Measurements from ENCODE around the gene HSPB6.
A peak's percentile ranks its signal among the peaks of the same experiment; 100 is the strongest.

The HSPB6 gene

DNA sequence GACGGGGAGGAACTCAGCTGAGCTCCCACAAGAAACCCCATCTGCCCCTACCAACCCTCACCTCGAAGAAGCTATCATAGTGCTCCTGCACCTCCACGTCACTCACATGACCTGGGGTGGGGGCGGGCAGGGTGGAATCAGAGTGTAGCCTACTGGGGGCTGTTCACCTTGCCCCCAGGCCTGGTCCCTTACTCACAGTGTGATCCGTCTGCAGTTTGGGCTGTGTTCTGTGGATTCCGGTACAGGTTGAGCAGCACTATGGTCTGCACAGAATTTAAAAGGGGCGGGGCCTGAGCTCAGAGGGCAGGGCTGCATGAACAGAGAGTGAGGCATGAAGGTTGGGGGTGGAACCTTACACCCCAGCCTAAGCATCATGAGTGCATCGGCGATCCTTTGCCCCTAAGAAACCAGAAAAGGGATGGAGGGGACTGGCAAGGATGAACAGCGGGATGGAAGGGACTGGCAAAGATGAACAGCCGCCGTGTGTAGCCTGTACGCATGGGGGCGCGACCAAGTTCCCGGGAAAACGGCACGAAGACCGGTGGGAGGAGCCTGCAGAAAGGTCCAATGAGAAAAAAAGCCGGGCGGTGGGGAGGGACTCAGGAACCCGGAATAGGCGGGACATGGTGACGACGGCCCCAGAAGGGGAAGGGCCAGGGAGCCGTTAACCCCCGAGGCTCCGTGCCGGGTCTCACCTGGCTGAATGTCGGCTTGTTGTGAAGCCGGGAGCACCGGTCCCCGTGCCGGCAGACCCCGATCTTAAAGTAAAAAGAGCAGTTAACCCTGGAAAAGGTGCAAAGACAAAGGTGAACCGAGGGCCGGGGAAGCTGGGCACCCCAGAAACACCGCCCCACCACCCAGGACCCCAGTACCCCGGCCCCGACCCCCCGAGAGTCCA is 12.2 kb downstream of the HSPB6 start:
- peak; percentile 91 for DNase-seq

- no peak for DNase-seq
Observed at GRCh38 chr19:35743640-35744429, 13.0 kb downstream of the HSPB6 start.

DNA sequence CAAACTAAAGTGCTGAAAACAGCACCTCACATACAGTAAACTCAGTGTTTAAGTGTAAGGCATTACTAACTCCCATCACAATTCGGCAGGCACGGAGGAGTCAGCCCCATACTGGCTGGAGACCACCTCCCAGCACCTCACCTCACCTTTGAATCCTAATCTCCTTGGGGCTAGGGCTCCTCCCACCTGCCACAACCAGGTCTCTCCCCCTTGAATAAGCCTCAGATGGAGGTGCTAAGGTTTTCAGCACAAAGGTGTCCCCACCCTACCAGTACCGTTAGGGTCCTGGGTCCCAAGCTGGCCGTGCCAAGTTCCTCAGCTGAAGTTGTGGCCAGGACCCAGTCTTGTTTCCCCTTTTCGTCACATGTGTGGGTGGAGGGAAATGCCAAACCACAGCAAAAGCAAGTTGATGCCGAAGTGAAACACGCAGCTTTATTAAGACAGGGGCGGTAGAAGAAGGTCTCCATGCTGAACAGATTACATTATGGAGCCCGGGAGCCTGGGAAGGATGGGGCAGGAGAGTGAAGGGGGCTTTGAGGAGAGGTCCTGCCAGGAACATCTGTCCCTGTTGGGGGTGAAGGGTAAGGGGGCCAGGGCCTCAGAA is 14.6 kb downstream of the HSPB6 start, which contains the start of gene IGFLR1:
IGFLR1 (minus strand) TSS at position 332 of the 604 bp plus-strand sequence. CDS start 1,272 bp downstream, outside the sequence.
- peak; percentile 66 for DNase-seq

DNA sequence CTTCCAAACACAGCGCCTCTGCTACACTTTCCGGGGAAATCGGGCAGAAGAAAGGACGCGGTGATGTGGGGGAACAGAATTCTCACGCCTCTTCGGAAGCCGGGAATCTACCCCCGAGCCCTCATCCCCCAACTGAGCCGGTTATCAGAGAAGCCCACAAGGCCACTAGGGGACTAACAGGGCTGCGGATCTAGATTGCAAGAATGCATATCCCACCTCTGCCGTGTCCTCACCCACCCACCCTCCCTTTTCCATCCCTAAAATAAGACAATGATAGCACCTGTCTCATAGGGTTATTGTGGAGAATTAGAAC is 15.7 kb downstream of the HSPB6 start:
- no peak for DNase-seq

DNA sequence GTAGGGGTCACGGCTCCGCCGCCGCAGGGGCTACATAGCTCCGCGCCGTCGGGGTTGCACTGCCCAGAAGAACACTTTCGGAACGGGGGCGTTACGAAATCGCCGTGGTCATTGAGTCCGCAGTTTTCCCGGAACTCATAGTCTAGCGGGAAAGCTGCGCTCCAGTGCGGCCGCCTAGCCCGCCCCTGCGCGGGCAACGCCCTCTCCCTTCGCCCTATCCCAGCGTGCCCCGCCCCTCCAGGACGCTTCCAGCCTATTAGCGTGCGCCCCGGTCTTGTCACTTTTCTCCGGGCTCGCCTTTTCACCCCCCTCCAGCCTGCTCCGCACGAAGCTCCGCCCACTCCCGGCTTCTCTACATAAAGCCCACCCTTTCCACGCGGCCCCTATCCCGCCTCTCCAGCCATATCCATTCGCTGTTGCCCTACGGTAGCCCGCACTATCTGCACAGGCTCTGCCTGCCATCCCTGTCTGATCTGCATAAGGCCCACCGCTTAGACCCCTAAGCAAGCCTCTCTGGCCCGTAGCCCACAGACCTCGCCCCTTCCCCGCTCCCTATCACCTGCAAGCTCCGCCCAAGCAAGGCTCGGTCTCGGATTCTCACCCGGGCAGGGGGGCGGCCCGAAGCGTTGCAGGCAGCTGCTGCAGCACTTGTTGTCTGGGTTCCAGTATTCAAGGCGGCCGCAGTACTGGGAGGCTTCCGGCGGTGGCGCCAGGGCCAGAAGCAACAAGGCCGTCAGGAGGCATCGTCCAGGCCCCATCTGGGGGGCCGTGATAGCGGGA is 16.2 kb downstream of the HSPB6 start:
- DNase-seq = peak; percentile 96

DNA sequence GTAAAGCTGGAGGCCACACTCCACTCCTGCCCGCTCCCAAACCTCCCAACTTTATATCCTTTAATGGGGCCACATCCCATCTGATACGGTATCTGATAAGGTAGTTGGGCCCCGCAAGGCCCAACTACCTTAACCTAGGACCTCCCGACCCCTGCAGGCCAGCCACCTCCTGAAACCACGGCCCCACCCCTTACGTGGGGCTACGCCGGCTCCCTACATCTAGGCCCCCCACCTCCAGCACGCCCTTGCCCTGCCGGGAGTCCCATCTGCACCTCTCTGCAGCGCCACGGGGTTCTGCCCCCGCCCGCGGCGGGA is 16.8 kb downstream of the HSPB6 start:
- DNase-seq = no peak

- DNase-seq = no peak
Observed at GRCh38 chr19:35739275-35740107, 17.3 kb downstream of the HSPB6 start.

GRCh38 chr19:35738887-35739229 is 18.0 kb downstream of the HSPB6 start:
- no peak for DNase-seq

DNA sequence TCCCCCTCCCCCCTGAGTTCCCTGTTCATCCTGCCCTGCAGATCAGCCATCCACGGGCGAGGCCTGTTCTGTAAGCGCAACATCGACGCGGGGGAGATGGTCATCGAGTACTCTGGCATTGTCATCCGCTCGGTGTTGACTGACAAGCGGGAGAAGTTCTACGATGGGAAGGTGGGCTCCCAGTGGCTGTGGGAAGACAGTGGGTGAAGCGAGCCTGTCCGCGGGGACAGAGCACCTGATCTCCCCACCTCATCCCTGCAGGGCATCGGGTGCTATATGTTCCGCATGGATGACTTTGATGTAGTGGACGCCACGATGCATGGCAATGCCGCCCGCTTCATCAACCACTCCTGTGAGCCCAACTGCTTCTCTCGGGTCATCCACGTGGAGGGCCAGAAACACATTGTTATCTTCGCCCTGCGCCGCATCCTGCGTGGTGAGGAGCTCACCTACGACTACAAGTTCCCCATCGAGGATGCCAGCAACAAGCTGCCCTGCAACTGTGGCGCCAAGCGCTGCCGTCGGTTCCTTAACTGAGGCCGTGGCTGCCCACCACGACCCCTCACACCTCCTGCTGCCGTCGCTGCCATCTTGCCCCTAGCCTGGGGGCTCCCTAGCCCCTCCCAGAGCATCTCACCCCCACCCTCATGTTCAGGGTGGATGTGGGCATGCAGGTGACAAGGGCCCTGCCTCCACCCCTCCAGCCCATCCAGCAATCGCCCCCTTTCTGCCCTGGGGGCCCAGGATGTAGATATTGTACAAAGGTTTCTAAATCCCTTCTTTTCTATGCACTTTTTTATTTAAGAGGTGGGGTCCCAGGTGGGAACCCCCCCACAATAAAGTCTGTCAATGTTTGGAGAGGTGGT is 18.6 kb downstream of the HSPB6 start:
- no peak for DNase-seq

DNA sequence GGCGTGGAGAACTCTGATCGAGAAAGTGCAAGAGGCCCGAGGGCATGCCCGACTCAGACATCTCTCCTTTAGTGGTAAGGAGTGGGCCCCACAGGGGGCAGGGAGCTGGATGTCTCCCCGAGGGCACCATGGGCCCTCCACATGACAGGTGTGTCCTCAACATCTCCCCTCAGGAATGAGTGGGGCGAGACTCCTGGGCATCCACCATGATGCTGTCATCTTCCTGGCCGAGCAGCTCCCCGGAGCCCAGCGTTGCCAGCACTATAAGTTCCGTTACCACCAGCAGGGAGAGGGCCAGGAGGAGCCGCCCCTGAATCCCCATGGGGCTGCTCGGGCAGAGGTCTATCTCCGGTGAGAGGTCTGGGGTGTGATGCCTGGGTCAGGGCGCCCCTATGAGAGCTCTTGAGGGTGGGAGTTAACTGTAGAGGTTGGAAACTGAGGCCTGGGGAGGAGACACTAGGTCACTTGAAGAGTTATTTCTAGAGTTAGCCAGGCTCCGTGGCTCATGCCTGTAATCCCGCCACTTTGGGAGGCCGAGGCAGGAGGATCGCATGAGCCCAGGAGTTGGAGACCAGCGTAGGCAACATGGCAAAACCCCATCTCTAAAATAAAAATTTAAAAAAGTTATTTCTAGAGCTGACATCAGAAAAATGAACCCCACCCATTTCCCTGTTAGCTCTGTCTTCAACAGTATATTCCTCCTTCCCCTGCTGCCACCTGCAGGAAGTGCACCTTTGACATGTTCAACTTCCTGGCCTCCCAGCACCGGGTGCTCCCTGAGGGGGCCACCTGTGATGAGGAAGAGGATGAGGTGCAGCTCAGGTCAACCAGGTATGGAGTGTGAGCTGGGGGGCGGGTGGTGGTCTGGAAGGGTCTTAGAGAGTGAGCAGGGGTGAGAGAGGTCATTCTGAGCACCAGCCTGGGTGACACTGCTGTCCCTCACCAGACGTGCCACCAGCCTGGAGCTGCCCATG is 19.6 kb downstream of the HSPB6 start:
- no peak for DNase-seq

GRCh38 chr19:35734889-35735288 is 21.9 kb downstream of the HSPB6 start:
- no peak for DNase-seq

GRCh38 chr19:35734273-35734672 is 22.6 kb downstream of the HSPB6 start:
- no peak for DNase-seq

GRCh38 chr19:35733180-35734125 is 23.4 kb downstream of the HSPB6 start:
- DNase-seq = no peak

- DNase-seq = no peak
Observed at GRCh38 chr19:35732540-35733179, 24.2 kb downstream of the HSPB6 start.

DNA sequence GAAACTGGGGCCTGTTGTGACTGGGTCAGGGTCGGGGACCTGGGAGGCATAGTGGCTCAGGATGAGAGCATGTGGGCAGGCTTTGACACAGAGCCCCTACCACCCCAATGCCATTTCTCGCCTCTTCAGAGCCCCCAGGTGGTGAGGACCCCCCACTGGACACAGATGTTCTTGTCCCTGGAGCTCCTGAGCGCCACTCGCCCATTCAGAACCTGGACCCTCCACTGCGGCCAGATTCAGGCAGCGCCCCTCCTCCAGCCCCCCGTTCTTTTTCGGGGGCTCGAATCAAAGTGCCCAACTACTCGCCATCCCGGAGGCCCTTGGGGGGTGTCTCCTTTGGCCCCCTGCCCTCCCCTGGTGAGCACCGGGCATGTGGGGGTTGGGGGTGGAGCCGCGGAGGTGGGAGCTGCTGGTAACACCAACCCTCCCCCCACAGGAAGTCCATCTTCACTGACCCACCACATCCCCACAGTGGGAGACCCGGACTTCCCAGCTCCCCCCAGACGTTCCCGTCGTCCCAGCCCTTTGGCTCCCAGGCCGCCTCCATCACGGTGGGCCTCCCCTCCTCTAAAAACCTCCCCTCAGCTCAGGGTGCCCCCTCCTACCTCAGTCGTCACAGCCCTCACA is 24.9 kb downstream of the HSPB6 start:
- no peak for DNase-seq

DNA sequence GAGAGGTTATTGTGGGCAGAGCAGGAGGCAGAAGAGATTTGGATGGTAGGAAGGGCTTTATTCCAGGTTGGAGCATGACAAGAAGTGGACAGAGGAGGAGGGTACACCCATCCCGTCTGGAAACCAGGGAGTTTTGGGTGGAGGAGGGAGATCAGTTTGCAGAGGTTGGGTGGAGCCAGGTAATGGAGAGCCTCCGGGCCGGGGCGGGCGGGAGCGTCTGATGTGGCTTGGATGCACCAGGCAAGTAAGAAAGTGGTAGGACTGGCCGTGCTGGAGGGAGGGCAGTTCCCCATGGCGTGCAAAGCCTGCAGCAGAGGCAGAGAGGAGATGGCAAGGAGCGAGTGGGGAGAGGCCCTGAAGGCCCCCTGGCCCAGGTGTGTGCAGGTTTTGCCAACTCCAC is 25.5 kb downstream of the HSPB6 start:
- DNase-seq = no peak

- DNase-seq = no peak
Observed at GRCh38 chr19:35730326-35730725, 26.5 kb downstream of the HSPB6 start.

- DNase-seq = no peak
Observed at GRCh38 chr19:35729763-35730162, 27.1 kb downstream of the HSPB6 start.

Measured in activated gamma-delta T cell treated with Interleukin-2 at 50 U/mL for 16 hours (primary cell).